K562 (cell line): ENCODE results near the gene NET1. TPM values are rescaled to one million over a fixed set of nuclear protein-coding genes. Genes with fewer than 3 reads are reported as not detected.
A peak's percentile ranks its signal among the peaks of the same experiment; 100 is the strongest.

Source experiments
- ARID2 ChIP-seq: fragments of 450-650 bp; IDR thresholded peaks from 2 replicates; pipeline ENCODE4 v1.6.1; 2017; ENCODE audit warnings: antibody characterized with exemption, mild to moderate bottlenecking
- BCOR ChIP-seq: fragments of 450-650 bp; IDR thresholded peaks from 2 replicates; pipeline ENCODE4 v1.6.1; 2016
- CAMTA2 ChIP-seq: fragments of 250-450 bp; sonication (Bioruptor Pico); conservative IDR thresholded peaks from 2 replicates; pipeline ENCODE4 v1.5.1; 2022
- CCAR2 ChIP-seq: fragments of 200-400 bp; formaldehyde crosslinking; IDR thresholded peaks from 2 replicates; pipeline ENCODE4 v1.6.1; 2017; ENCODE audit warnings: mild to moderate bottlenecking, low read depth, low read length
- CSDE1 ChIP-seq, 2 experiments: fragments of 450-650 bp; IDR thresholded peaks; 2 replicates each; pipeline ENCODE4 v1.6.1; 2016; ENCODE audit warnings: mild to moderate bottlenecking in 1 of 2
- EHMT2 ChIP-seq: fragments of 450-650 bp; IDR thresholded peaks from 2 replicates; pipeline ENCODE4 v1.6.1; 2018; ENCODE audit warnings: antibody characterized with exemption
- ETV5 ChIP-seq: sonication (generic); formaldehyde crosslinking; IDR thresholded peaks from 2 replicates; pipeline ENCODE4 v1.4.0; 2020; ENCODE audit warnings: low read depth, mild to moderate bottlenecking, missing genetic modification reagents
- HLTF ChIP-seq: fragments of 450-650 bp; IDR thresholded peaks from 2 replicates; pipeline ENCODE4 v1.6.1; 2016
- HNRNPH1 ChIP-seq: fragments of 200-400 bp; formaldehyde crosslinking; optimal IDR thresholded peaks from 2 replicates; pipeline ENCODE3; 2017; ENCODE audit warnings: low read depth, mild to moderate bottlenecking, low read length, moderate library complexity
- KDM4B ChIP-seq, 2 experiments: fragments of 450-650 bp in 1 of 2; sonication (generic) in 1 of 2; IDR thresholded peaks; 2 replicates each; pipeline ENCODE4 v1.6.1; 2016 to 2017; ENCODE audit warnings: borderline replicate concordance in 2 of 2, antibody characterized with exemption in 1 of 2, low read depth in 1 of 2, mild to moderate bottlenecking in 1 of 2
- MTA2 ChIP-seq: fragments of 450-650 bp; IDR thresholded peaks from 2 replicates; pipeline ENCODE4 v1.6.1; 2016; ENCODE audit warnings: low read depth
- MYBL2 ChIP-seq, 2 experiments: fragments of 450-650 bp in 1 of 2; sonication (generic) in 1 of 2; formaldehyde crosslinking in 1 of 2; IDR thresholded peaks; 2 replicates each; pipeline versions ENCODE4 v1.6.1 to v1.8.1; 2017 to 2022; ENCODE audit warnings: borderline replicate concordance in 1 of 2, inconsistent platforms in 1 of 2, low read depth in 1 of 2, mild to moderate bottlenecking in 1 of 2, missing genetic modification reagents in 1 of 2, moderate library complexity in 1 of 2
- NR1H2 ChIP-seq: sonication (generic); formaldehyde crosslinking; IDR thresholded peaks from 2 replicates; pipeline ENCODE4 v1.4.0; 2020; ENCODE audit warnings: mild to moderate bottlenecking, missing genetic modification reagents
- RFX1 ChIP-seq: fragments of 450-650 bp; IDR thresholded peaks from 2 replicates; pipeline ENCODE4 v1.6.1; 2016; ENCODE audit warnings: mild to moderate bottlenecking, moderate library complexity
- RUNX1 ChIP-seq: sonication (generic); IDR thresholded peaks from 2 replicates; pipeline ENCODE4 v1.6.1; 2016; ENCODE audit warnings: antibody characterized with exemption, low read depth
- SMAD4 ChIP-seq: fragments of 250-450 bp; sonication (Bioruptor Pico); conservative IDR thresholded peaks from 2 replicates; pipeline ENCODE4 v1.8.0; 2021; ENCODE audit warnings: inconsistent platforms, mild to moderate bottlenecking, moderate library complexity
- SMC3 ChIP-seq: conservative IDR thresholded peaks from 2 replicates; pipeline ENCODE4 v1.6.1; 2011; ENCODE audit warnings: low read depth, low read length, improper control_type of control experiment; ENCODE audit not compliant: insufficient read depth
- WHSC1 ChIP-seq: IDR thresholded peaks from one replicate; pipeline ENCODE4 v1.6.1; 2012; ENCODE audit warnings: low read length, control low read depth, inconsistent platforms
- ZNF174 ChIP-seq: fragments of 250-450 bp; sonication (Bioruptor Pico); IDR thresholded peaks from 2 replicates; pipeline ENCODE4 v1.4.0; 2020; ENCODE audit warnings: mild to moderate bottlenecking
- ZNF24 ChIP-seq: fragments of 450-650 bp; IDR thresholded peaks from 2 replicates; pipeline ENCODE4 v1.6.1; 2016
- ZNF3 ChIP-seq: fragments of 250-450 bp; sonication (Bioruptor Pico); IDR thresholded peaks from 2 replicates; pipeline ENCODE4 v1.5.0; 2021; ENCODE audit warnings: mild to moderate bottlenecking, moderate library complexity
- ZNF431 ChIP-seq: sonication (generic); formaldehyde crosslinking; IDR thresholded peaks from 2 replicates; pipeline ENCODE4 v1.8.0; 2022; ENCODE audit warnings: mild to moderate bottlenecking, missing genetic modification reagents
- ZNF584 ChIP-seq: fragments of 200-800 bp; sonication (Bioruptor generic); IDR thresholded peaks from 2 replicates; pipeline ENCODE4 v1.6.1; 2016; ENCODE audit warnings: low read depth, mild to moderate bottlenecking, missing genetic modification characterization, missing compliant biosample characterization
- ZNF695 ChIP-seq: fragments of 450-650 bp; formaldehyde crosslinking; IDR thresholded peaks from 2 replicates; pipeline ENCODE4 v1.4.0; 2020; ENCODE audit warnings: mild to moderate bottlenecking, moderate library complexity
- ZNF75A ChIP-seq: fragments of 450-650 bp; formaldehyde crosslinking; IDR thresholded peaks from 2 replicates; pipeline ENCODE4 v1.4.0; 2020; ENCODE audit warnings: mild to moderate bottlenecking
- polyA plus RNA-seq, 8 experiments: library from polyadenylated mRNA; depleted of rRNA in 4 of 8; stranded (reverse) in 5 of 8; unstranded in 3 of 8; fragments of >200 nt; fragmentation: Nextera tagmentation in 2 of 8; fragmentation: Illumina TruSeq in 1 of 8; extraction: Ambion mirVana in 2 of 8; extraction: Trizol in 1 of 8; gene quantifications; 2 replicates each; pipeline versions ENCODE4 v1.2.1 to v1.2.3, GENCODE V29; 2011 to 2014; ENCODE audit warnings: inconsistent platforms in 1 of 8, missing spikeins in 1 of 8
- total RNA-seq, 7 experiments: library from RNA; depleted of rRNA in 6 of 7; stranded (reverse); fragments of >200 nt in 6 of 7; fragmentation: Illumina TruSeq in 2 of 7; extraction: Trizol in 2 of 7; gene quantifications; 2 replicates each; pipeline versions ENCODE4 v1.2.1 to v1.2.3, GENCODE V29; 2011 to 2021; ENCODE audit warnings: low replicate concordance in 1 of 7
- TF ChIP-seq, protein P1 (sequence below): fragments of 250-450 bp; sonication (Bioruptor Pico); IDR thresholded peaks from 2 replicates; pipeline ENCODE4 v1.4.0; 2020; ENCODE audit warnings: mild to moderate bottlenecking, moderate library complexity
- TF ChIP-seq, protein P2 (sequence below): fragments of 250-450 bp; sonication (Bioruptor Pico); IDR thresholded peaks from 2 replicates; pipeline ENCODE4 v1.4.0; 2020; ENCODE audit warnings: mild to moderate bottlenecking, moderate library complexity

The NET1 gene
- total and polyA plus RNA-seq, 9 of the 15 experiments (the other 6 are each of a cell fraction or from before 2014, with no cell fraction given) = 47.4 to 258 (median 106) TPM

DNA sequence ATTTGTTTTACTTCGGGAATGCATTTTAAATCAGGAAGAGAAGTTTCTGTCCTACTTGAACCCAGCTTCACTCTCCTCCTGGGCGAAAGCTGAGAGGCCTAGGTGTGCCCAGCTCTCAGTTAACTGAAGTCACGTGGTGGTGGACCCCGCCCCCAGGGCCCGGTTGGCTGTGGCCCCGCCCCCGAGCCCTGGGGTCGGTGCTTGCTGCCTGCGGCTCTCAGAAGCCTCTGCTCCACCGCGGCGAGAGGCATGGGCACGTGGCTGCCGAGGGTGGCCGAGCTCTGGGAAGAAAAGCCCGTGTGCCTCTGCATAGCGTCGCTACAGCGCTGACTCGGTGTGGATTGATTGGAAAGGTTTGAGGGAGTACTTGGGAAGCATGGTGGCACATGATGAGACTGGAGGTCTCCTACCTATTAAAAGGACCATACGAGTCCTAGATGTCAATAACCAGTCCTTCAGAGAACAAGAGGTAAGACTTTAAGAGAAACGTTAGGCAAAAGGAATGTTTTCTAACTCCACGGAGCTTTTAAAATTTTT is 34.1 kb downstream of the NET1 start (continued):
- TF ChIP-seq, protein P1, sequence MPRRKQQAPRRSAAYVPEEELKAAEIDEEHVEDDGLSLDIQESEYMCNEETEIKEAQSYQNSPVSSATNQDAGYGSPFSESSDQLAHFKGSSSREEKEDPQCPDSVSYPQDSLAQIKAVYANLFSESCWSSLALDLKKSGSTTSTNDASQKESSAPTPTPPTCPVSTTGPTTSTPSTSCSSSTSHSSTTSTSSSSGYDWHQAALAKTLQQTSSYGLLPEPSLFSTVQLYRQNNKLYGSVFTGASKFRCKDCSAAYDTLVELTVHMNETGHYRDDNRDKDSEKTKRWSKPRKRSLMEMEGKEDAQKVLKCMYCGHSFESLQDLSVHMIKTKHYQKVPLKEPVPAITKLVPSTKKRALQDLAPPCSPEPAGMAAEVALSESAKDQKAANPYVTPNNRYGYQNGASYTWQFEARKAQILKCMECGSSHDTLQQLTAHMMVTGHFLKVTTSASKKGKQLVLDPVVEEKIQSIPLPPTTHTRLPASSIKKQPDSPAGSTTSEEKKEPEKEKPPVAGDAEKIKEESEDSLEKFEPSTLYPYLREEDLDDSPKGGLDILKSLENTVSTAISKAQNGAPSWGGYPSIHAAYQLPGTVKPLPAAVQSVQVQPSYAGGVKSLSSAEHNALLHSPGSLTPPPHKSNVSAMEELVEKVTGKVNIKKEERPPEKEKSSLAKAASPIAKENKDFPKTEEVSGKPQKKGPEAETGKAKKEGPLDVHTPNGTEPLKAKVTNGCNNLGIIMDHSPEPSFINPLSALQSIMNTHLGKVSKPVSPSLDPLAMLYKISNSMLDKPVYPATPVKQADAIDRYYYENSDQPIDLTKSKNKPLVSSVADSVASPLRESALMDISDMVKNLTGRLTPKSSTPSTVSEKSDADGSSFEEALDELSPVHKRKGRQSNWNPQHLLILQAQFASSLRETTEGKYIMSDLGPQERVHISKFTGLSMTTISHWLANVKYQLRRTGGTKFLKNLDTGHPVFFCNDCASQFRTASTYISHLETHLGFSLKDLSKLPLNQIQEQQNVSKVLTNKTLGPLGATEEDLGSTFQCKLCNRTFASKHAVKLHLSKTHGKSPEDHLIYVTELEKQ = no peak; the same call in 1 of the 2 replicates
- TF ChIP-seq ZNF695 (CRISPR knock-in tag) (no peak), RFX1 (no peak), HNRNPH1 (no peak), ETV5 (CRISPR knock-in tag) (no peak), ZNF24 (peak; percentile 24; the same call in 1 of the 2 replicates), RUNX1 (0 out of 2 replicates have a peak, but pooled peaks have one; percentile 30), MYBL2 (IDR thresholded peaks at IDR 0.05; ENCODE audit: low read depth) (no peak), MYBL2 (CRISPR knock-in tag; IDR thresholded peaks at IDR 0.05; ENCODE audit: borderline replicate concordance) (no peak), KDM4B (IDR thresholded peaks at IDR 0.05; ENCODE audit: borderline replicate concordance in 2 of 2, low read depth in 1 of 2) (peak in 1 of 2 experiments; percentile 77; a peak in 1 of 4 replicates), ZNF75A (CRISPR knock-in tag) (0 out of 2 replicates have a peak, but pooled peaks have one; percentile 39), WHSC1 (no peak), ZNF3 (CRISPR knock-in tag) (no peak), HLTF (no peak), ZNF174 (CRISPR knock-in tag) (no peak), BCOR (peak; percentile 68), ZNF431 (peak; percentile 54; the same call in 1 of the 2 replicates), CCAR2 (no peak), CAMTA2 (CRISPR knock-in tag) (0 out of 2 replicates have a peak, but pooled peaks have one; percentile 80), CSDE1 (IDR thresholded peaks at IDR 0.05) (peak in 1 of 2 experiments; percentile 66; a peak in 1 of 4 replicates), ARID2 (no peak), SMAD4 (CRISPR knock-in tag) (0 out of 2 replicates have a peak, but pooled peaks have one; percentile 39), SMC3 (no peak; the same call in 1 of the 2 replicates), MTA2 (no peak), NR1H2 (CRISPR knock-in tag) (no peak), EHMT2 (no peak), ZNF584 (no peak)
- TF ChIP-seq, protein P2, sequence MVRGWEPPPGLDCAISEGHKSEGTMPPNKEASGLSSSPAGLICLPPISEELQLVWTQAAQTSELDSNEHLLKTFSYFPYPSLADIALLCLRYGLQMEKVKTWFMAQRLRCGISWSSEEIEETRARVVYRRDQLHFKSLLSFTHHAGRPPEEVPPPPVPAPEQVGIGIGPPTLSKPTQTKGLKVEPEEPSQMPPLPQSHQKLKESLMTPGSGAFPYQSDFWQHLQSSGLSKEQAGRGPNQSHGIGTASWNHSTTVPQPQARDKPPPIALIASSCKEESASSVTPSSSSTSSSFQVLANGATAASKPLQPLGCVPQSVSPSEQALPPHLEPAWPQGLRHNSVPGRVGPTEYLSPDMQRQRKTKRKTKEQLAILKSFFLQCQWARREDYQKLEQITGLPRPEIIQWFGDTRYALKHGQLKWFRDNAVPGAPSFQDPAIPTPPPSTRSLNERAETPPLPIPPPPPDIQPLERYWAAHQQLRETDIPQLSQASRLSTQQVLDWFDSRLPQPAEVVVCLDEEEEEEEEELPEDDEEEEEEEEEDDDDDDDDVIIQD (CRISPR knock-in tag) = no peak
